ENCODE results near the gene CDH5.

CDH5 gene

GRCh38 chr16:66430214-66430613, 63.7 kb downstream of the CDH5 start:
- TF ChIP-seq, protein P1, sequence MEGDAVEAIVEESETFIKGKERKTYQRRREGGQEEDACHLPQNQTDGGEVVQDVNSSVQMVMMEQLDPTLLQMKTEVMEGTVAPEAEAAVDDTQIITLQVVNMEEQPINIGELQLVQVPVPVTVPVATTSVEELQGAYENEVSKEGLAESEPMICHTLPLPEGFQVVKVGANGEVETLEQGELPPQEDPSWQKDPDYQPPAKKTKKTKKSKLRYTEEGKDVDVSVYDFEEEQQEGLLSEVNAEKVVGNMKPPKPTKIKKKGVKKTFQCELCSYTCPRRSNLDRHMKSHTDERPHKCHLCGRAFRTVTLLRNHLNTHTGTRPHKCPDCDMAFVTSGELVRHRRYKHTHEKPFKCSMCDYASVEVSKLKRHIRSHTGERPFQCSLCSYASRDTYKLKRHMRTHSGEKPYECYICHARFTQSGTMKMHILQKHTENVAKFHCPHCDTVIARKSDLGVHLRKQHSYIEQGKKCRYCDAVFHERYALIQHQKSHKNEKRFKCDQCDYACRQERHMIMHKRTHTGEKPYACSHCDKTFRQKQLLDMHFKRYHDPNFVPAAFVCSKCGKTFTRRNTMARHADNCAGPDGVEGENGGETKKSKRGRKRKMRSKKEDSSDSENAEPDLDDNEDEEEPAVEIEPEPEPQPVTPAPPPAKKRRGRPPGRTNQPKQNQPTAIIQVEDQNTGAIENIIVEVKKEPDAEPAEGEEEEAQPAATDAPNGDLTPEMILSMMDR (conservative IDR thresholded peaks at IDR 0.05; ENCODE audit: low read depth): no peak
- DNase-seq (ENCODE audit: low spot score): no peak
- ChIA-PET CTCF (no interaction called here), POLR2A (ENCODE audit: low non-redundant PET) (no interaction called here)
- no peak overlapping the region for H3K27ac ChIP-seq

- H3K27ac ChIP-seq: no peak overlapping the region
- ChIA-PET POLR2A (ENCODE audit: low non-redundant PET) (no interaction called here), CTCF (no interaction called here)
- TF ChIP-seq, protein P1 (conservative IDR thresholded peaks at IDR 0.05; ENCODE audit: low read depth): no peak
- no peak for DNase-seq (ENCODE audit: low spot score)
These were observed 65.3 kb downstream of the CDH5 start for GRCh38 chr16:66431760-66432159.

DNA sequence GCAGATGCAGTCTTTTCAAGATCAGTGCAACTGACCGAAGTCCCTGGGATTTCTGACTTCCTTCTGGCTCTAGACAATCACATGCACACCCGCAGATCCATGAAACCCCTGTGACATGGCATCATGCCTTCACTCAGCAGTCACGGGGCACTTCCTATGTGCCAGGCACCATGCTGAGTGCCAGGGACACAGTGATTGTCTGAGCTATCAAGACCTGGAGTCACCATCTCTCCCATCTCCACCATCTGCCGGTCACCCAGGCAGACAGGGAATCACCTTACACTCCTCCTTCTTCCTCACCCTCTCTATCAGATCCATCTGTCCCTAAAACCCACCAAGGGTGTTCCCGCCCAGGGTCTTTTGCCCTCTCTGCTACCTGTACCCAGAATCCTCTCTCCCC, 65.9 kb downstream of the CDH5 start:
- no peak overlapping the region for H3K27ac ChIP-seq
- DNase-seq (ENCODE audit: low spot score): no peak
- ChIA-PET CTCF (interaction anchor here (0.6 to 1.5 kb wide), 3 partner anchors 26 to 725 kb away, joined by 3 read pairs; no protein-coding TSS in a partner anchor), POLR2A (ENCODE audit: low non-redundant PET) (no interaction called here)
- TF ChIP-seq, protein P1 (conservative IDR thresholded peaks at IDR 0.05; ENCODE audit: low read depth): no peak

DNA sequence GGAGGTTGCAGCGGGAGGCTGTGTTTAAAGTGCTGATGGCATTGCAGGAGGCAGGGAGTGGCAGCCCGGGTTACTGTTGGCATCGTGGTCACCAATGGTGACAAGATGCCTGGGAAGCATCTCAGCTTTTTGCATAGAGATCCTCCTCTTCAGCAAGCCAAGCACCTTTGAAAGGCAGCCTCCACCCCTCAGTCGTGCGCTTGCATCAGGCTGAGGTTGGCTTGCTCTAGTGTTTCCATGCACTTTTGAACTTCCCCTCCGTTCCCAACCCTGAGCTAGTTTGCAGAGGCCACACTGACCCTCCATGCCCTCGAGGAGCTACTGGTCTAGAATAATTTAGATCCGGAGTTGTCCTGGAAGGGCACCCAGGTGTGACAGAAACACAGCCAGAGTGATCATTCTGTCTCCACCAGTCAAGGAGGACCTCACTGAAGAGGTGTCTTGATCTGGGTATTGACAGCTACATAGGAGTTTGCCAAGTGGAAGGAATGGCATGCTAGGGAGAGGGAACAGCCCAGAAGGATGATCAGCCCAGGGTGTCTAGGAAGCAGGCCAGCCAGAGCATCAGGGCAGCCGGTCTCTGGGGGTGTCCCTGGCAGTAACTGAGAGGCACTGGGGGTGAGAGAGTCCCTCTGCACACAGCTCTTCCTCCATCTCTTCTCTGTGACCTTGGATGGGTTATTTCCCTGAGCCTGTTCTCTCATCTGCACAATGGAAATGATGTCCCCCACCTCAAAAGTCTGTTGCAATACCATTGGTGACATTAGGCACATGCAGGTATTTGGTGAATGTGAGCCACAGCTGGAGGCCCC, 68.3 kb downstream of the CDH5 start:
- no peak for DNase-seq (ENCODE audit: low spot score)
- no peak overlapping the region for H3K27ac ChIP-seq
- ChIA-PET CTCF (interaction anchor here (0.7 kb wide), 1 partner anchor 461 kb away, joined by 5 read pairs; no protein-coding TSS in a partner anchor), POLR2A (ENCODE audit: low non-redundant PET) (no interaction called here)
- TF ChIP-seq, protein P1 (conservative IDR thresholded peaks at IDR 0.05; ENCODE audit: low read depth): no peak

GRCh38 chr16:66435896-66436295, 69.4 kb downstream of the CDH5 start:
- TF ChIP-seq, protein P1 (conservative IDR thresholded peaks at IDR 0.05; ENCODE audit: low read depth): no peak
- no peak overlapping the region for H3K27ac ChIP-seq
- ChIA-PET POLR2A (ENCODE audit: low non-redundant PET) (no interaction called here), CTCF (interaction anchor here (0.7 to 1.5 kb wide), 2 partner anchors 29 to 1752 kb away, joined by 3 read pairs; no protein-coding TSS in a partner anchor)
- DNase-seq (ENCODE audit: low spot score): no peak

- ChIA-PET POLR2A (ENCODE audit: low non-redundant PET) (no interaction called here), CTCF (interaction anchor here (0.6 to 1.5 kb wide), 2 partner anchors 31 to 213 kb away, joined by 3 read pairs; no protein-coding TSS in a partner anchor)
- TF ChIP-seq, protein P1 (conservative IDR thresholded peaks at IDR 0.05; ENCODE audit: low read depth): no peak
- DNase-seq (ENCODE audit: low spot score): no peak
- H3K27ac ChIP-seq: no peak overlapping the region
These were observed 71.0 kb downstream of the CDH5 start for GRCh38 chr16:66437391-66437945.
